ENCODE measurements around the gene NCOA5. TPM values are rescaled to one million over a fixed set of nuclear protein-coding genes. Genes with fewer than 3 reads are reported as not detected.

The NCOA5 gene
- total RNA-seq, 2 experiments from 2014 or later, result 26.2 to 27.3 TPM

- Mint-ChIP-seq H3K4me1 (peaks cover 65% of the 10 kb centered on the region), H3K4me3 (peak overlapping the region; percentile 2), H3K27me3 (no peaks in the 10 kb centered on the region), H3K27ac (no peak overlapping the region), H3K9me3 (no peaks in the 10 kb centered on the region), H3K36me3 (peaks cover 3% of the 10 kb centered on the region)
- no peak for DNase-seq
Measured at GRCh38 chr20:46087161-46087560, 2.6 kb downstream of the NCOA5 start.

GRCh38 chr20:46085179-46085851, 4.4 kb downstream of the NCOA5 start:
- no peaks in the 10 kb centered on the region for H3K27me3 Mint-ChIP-seq
- peaks cover 69% of the 10 kb centered on the region for H3K4me1 Mint-ChIP-seq
- DNase-seq, result no peak
- H3K27ac Mint-ChIP-seq, result no peak overlapping the region
- peaks cover 3% of the 10 kb centered on the region for H3K36me3 Mint-ChIP-seq
- no peaks in the 10 kb centered on the region for H3K9me3 Mint-ChIP-seq
- no peak overlapping the region for H3K4me3 Mint-ChIP-seq

DNA sequence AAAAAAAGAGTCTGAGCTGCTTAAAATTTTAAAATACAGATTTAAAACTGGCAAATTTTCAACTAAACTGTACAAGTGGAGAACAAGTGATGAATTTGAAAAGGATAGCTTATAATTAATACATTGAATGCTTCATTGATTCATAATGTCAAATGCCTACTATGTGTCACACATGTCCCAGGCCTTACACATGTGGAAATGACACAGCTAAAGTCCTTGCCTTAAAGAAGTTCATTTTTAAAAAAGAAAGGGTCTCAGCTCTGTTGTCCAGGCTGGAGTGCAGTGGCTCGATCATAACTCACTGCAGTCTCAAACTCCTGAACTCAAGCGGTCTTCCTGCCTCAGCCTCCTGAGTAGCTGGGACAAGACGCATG, 5.0 kb downstream of the NCOA5 start:
- no peak for DNase-seq
- Mint-ChIP-seq H3K27me3 (no peaks in the 10 kb centered on the region), H3K9me3 (no peaks in the 10 kb centered on the region), H3K27ac (no peak overlapping the region), H3K4me3 (no peak overlapping the region), H3K4me1 (peaks cover 65% of the 10 kb centered on the region), H3K36me3 (peaks cover 3% of the 10 kb centered on the region)

DNA sequence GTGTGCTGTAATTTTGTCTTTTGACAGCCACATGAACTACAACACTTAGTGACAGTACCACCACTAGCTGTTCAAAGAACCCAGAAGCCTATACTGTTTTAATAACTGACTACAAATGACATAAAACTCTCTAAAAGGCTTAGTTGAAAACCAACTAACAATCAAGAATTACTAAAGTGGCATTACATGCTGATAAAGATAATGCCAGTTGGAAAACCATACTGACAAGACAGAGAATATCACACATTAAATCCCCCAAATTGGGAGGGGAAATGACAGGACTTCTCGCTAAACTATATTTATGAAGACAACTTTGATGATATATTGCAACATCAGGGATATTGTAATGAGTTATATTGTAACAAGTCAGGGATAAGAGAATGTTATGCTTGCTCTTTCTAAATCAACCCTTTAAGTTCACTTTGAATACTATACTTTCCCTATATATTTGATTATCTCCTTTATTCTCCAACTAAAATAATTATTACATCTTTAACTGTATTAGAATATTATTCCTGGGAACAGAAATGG, 6.2 kb downstream of the NCOA5 start:
- Mint-ChIP-seq H3K9me3 (no peaks in the 10 kb centered on the region), H3K36me3 (peaks cover 6% of the 10 kb centered on the region), H3K4me3 (no peak overlapping the region), H3K27me3 (no peaks in the 10 kb centered on the region), H3K4me1 (peaks cover 64% of the 10 kb centered on the region), H3K27ac (no peak overlapping the region)
- DNase-seq, result no peak

GRCh38 chr20:46083101-46083500, 6.7 kb downstream of the NCOA5 start:
- H3K9me3 Mint-ChIP-seq, result no peaks in the 10 kb centered on the region
- H3K27ac Mint-ChIP-seq, result no peak overlapping the region
- no peak overlapping the region for H3K4me3 Mint-ChIP-seq
- peaks cover 59% of the 10 kb centered on the region for H3K4me1 Mint-ChIP-seq
- H3K36me3 Mint-ChIP-seq, result peaks cover 3% of the 10 kb centered on the region
- no peaks in the 10 kb centered on the region for H3K27me3 Mint-ChIP-seq
- no peak for DNase-seq

DNA sequence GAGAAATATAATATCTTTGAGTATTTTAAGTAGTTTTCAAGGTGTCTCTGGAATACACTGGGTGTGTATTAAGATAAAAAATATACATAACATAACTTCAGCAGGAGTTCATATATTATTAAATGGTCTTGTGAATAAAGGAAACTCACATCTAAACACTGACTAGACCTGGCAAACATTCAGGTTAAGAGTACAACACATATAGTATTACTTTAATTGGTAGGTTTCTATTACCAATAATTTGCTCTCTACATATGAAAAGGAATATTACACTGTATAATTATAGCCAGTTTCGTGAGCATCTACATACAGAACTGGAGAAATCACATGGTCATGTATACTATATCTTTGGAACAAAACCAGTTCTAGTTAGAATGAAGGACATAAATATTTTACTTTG, 8.7 kb downstream of the NCOA5 start:
- H3K27me3 Mint-ChIP-seq, result no peaks in the 10 kb centered on the region
- no peak overlapping the region for H3K27ac Mint-ChIP-seq
- no peak overlapping the region for H3K4me3 Mint-ChIP-seq
- H3K36me3 Mint-ChIP-seq, result peaks cover 3% of the 10 kb centered on the region
- no peak for DNase-seq
- peaks cover 43% of the 10 kb centered on the region for H3K4me1 Mint-ChIP-seq
- H3K9me3 Mint-ChIP-seq, result no peaks in the 10 kb centered on the region

DNA sequence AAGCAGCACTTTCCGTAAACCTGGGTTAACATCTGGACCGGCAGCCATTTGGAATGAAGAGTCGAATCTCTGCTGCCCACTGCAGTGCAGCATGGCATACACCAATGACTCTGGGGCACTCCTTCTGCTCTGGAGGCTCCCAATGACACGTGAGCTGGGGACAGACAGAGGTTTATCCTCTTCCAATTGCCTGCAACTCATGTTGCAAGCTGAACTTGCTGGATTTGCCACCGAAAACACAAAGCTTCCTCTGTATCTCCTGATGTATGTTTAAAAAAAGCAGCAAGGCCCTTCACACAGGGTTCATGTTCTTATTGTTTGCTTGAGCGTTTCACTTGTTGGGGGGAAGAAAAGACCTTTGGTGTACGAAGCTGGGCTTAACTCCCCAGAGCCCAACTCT, 10.8 kb downstream of the NCOA5 start:
- peaks cover 22% of the 10 kb centered on the region for H3K4me1 Mint-ChIP-seq
- H3K36me3 Mint-ChIP-seq, result peaks cover 6% of the 10 kb centered on the region
- DNase-seq, result no peak
- H3K27me3 Mint-ChIP-seq, result no peaks in the 10 kb centered on the region
- H3K4me3 Mint-ChIP-seq, result no peak overlapping the region
- no peaks in the 10 kb centered on the region for H3K9me3 Mint-ChIP-seq
- no peak overlapping the region for H3K27ac Mint-ChIP-seq

- H3K9me3 Mint-ChIP-seq, result no peaks in the 10 kb centered on the region
- H3K4me3 Mint-ChIP-seq, result no peak overlapping the region
- H3K4me1 Mint-ChIP-seq, result peaks cover 15% of the 10 kb centered on the region
- H3K27ac Mint-ChIP-seq, result no peak overlapping the region
- no peak for DNase-seq
- H3K36me3 Mint-ChIP-seq, result peaks cover 6% of the 10 kb centered on the region
- no peaks in the 10 kb centered on the region for H3K27me3 Mint-ChIP-seq
Measured at GRCh38 chr20:46077642-46078305, 12.0 kb downstream of the NCOA5 start.

DNA sequence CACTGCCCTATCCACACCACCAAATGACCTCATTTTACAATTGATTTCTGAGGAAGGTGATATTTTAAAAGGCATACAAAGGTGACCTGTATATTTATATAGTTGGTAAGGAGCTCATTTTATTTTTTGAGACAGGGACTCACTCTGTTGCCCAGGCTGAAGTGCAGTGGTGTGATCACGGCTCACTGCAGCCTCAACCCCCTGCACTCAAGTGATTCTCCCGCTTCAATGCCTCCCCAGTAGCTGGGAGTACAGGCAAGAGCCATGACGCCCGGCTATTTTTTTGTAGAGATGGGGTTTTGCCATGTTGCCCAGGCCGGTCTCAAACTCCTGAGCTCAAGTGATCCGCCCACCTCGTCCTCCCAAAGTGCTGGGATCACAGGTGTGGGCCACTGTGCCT, 13.0 kb downstream of the NCOA5 start:
- H3K27me3 Mint-ChIP-seq, result no peaks in the 10 kb centered on the region
- H3K4me3 Mint-ChIP-seq, result no peak overlapping the region
- peaks cover 11% of the 10 kb centered on the region for H3K4me1 Mint-ChIP-seq
- H3K9me3 Mint-ChIP-seq, result no peaks in the 10 kb centered on the region
- no peak overlapping the region for H3K27ac Mint-ChIP-seq
- H3K36me3 Mint-ChIP-seq, result peaks cover 6% of the 10 kb centered on the region
- DNase-seq, result no peak

DNA sequence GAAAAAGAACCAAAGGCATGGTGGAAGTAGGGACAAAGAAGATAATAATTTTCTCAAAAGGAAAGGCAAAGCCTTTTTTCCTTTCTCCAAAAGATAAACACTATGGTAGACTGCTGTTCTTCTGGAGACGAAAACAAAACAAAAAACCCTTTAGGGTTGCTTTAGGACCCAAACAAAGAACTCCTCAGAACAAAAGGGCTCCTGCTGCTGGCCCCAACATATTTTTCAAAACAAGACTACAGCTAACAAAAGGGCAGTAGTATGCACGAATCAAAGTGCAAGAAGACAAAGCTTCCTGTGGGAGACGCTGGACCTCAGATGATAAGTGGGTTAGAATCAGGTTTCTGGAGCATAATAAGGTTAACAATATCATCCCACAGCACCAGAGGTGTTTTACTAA, 15.8 kb downstream of the NCOA5 start:
- H3K27ac Mint-ChIP-seq, result no peak overlapping the region
- H3K9me3 Mint-ChIP-seq, result no peaks in the 10 kb centered on the region
- H3K4me1 Mint-ChIP-seq, result peaks cover 4% of the 10 kb centered on the region
- H3K36me3 Mint-ChIP-seq, result peaks cover 12% of the 10 kb centered on the region
- no peak for DNase-seq
- no peak overlapping the region for H3K4me3 Mint-ChIP-seq
- no peaks in the 10 kb centered on the region for H3K27me3 Mint-ChIP-seq

DNA sequence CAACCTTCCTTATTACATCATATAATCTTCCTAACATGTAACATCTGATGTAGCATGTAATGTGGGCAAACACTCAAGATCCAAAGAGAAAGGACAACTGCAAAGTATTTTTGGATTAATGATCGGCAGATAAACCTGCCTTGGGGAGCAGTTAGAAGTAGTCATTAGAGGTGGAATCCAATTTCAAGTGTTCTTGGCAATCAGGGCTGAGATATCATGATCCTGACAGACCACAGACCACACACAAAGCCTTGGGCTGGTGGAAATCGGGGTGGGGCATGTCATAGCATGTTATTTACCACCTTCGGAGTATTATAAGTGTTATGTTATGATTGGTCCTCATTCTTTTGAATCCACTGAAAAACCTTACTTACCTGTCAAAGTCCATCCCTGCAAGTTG, 16.3 kb downstream of the NCOA5 start:
- peaks cover 14% of the 10 kb centered on the region for H3K36me3 Mint-ChIP-seq
- no peak for DNase-seq
- no peak overlapping the region for H3K4me3 Mint-ChIP-seq
- H3K27ac Mint-ChIP-seq, result no peak overlapping the region
- H3K27me3 Mint-ChIP-seq, result no peaks in the 10 kb centered on the region
- H3K9me3 Mint-ChIP-seq, result no peaks in the 10 kb centered on the region
- H3K4me1 Mint-ChIP-seq, result peaks cover 4% of the 10 kb centered on the region

DNA sequence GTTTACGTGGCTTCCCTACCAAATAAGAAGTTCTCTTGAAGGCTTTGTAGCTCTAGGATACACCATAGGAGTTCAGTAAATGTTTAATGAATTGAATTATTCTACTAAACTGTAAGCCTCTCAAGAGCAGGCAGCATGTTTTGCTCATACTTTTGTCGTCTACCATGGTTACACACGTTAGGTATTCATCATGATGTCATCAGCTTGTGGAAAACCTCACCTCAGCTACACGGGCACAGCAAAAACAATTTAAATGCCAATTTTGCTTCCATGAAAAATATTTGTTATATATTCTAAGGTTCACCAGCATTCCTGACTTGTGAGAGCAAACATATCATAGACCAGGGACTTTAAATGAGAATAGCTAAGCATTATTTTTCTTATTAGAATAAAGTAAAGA, 16.7 kb downstream of the NCOA5 start:
- Mint-ChIP-seq H3K4me3 (no peak overlapping the region), H3K4me1 (peaks cover 4% of the 10 kb centered on the region), H3K36me3 (peaks cover 18% of the 10 kb centered on the region), H3K27ac (no peak overlapping the region), H3K9me3 (no peaks in the 10 kb centered on the region), H3K27me3 (no peaks in the 10 kb centered on the region)
- DNase-seq, result no peak

GRCh38 chr20:46071573-46071972, 18.2 kb downstream of the NCOA5 start:
- Mint-ChIP-seq H3K27ac (no peak overlapping the region), H3K9me3 (no peaks in the 10 kb centered on the region), H3K36me3 (peaks cover 22% of the 10 kb centered on the region), H3K27me3 (no peaks in the 10 kb centered on the region), H3K4me1 (peaks cover 4% of the 10 kb centered on the region), H3K4me3 (no peak overlapping the region)
- DNase-seq, result no peak

- H3K4me3 Mint-ChIP-seq, result no peak overlapping the region
- peaks cover 30% of the 10 kb centered on the region for H3K36me3 Mint-ChIP-seq
- H3K27ac Mint-ChIP-seq, result no peak overlapping the region
- no peaks in the 10 kb centered on the region for H3K27me3 Mint-ChIP-seq
- DNase-seq, result no peak
- peaks cover 4% of the 10 kb centered on the region for H3K4me1 Mint-ChIP-seq
- no peaks in the 10 kb centered on the region for H3K9me3 Mint-ChIP-seq
Measured at GRCh38 chr20:46070215-46070900, 19.4 kb downstream of the NCOA5 start.

- DNase-seq, result no peak
- Mint-ChIP-seq H3K36me3 (peaks cover 70% of the 10 kb centered on the region), H3K4me3 (no peak overlapping the region), H3K27me3 (no peaks in the 10 kb centered on the region), H3K9me3 (no peaks in the 10 kb centered on the region), H3K4me1 (peaks cover 28% of the 10 kb centered on the region), H3K27ac (no peak overlapping the region)
Measured at GRCh38 chr20:46065691-46066090, 24.1 kb downstream of the NCOA5 start.
